ENCODE measurements around the gene RREB1.

RREB1 gene

DNA sequence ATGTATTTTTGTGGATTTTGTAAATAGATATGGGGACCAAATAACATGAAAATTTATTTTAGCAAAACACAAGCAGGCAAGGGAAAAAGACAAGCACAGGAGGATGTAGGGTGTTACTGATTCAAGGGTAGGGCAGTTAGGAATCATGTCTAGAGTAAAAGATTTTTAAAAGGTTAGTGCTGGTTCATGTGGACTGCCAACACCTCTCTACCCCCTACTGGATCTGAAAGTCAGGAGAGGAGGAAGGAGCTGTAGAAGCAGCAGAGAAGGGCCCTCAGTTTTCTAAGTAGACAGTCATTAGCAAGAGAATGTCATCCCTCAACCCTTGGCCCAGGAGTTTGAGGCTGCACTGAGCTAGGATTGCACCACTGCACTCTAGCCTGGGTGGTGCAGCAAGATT, 95.2 kb downstream of the RREB1 start:
- no peak for TF ChIP-seq Cebpa-rat (IDR thresholded peaks at IDR 0.05)

DNA sequence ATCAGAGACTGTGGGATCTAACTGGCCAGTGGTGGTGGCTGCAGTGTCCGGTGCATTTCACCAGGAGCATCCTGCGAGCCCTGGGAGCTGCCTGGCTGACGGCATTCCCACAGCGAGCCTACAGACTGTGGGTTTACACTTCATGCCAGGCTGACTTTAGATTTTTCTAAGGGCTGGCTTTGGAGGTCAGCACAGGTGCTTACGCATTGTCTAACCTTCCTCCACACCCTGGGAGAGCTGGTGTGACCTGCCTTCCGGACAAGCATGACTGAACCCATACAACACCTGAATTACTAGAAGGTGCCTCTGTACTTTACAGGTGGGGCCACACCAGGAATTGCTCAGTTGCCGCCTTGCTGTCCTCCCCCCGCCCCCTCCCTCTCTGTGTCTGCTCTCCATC, 96.2 kb downstream of the RREB1 start:
- Histone ChIP-seq H3K4me2 (peak overlapping the region in 4 of 11 experiments; percentile 87 to 92 (median 90); a peak in 6 of 22 replicates), H3K4me1 (peaks cover 20 to 96% (median 54%) of the 10 kb centered on the region in 10 experiments), H3K9ac (no peak overlapping the region), H3K9me3 (replicated peaks in 1 of 11) (no peaks in the 10 kb centered on the region), H4K20me1 (peaks cover 0 to 28% (median 16%) of the 10 kb centered on the region in 11 experiments; a peak in 13 of 22 replicates), H3K36me3 (peaks cover 51 to 78% (median 66%) of the 10 kb centered on the region in 11 experiments), H3K27ac (peak overlapping the region in 3 of 11 experiments; percentile 82 to 89 (median 88); a peak in 6 of 22 replicates), H3K4me3 (no peak overlapping the region), H3K27me3 (no peaks in the 10 kb centered on the region)
- no peak for TF ChIP-seq Cebpa-rat (IDR thresholded peaks at IDR 0.05)

More for the DNA sequence above, 95.2 kb downstream of the RREB1 start:
- Histone ChIP-seq H3K36me3 (peaks cover 47 to 78% (median 66%) of the 10 kb centered on the region in 11 experiments), H3K4me3 (peak overlapping the region in 1 of 10 experiments; percentile 5; a peak in 2 of 20 replicates), H3K4me2 (peak overlapping the region in 8 of 11 experiments; percentile 82 to 92 (median 88); a peak in 15 of 22 replicates), H3K9me3 (replicated peaks in 1 of 11) (no peaks in the 10 kb centered on the region), H4K20me1 (peaks cover 0 to 18% (median 10%) of the 10 kb centered on the region in 11 experiments; a peak in 10 of 22 replicates), H3K4me1 (peaks cover 20 to 96% (median 46%) of the 10 kb centered on the region in 10 experiments), H3K27ac (peak overlapping the region; percentile 61 to 89 (median 81); a peak in 18 of 22 replicates), H3K27me3 (no peaks in the 10 kb centered on the region), H3K9ac (peak overlapping the region in 4 of 11 experiments; percentile 60 to 72 (median 70); a peak in 4 of 22 replicates)

DNA sequence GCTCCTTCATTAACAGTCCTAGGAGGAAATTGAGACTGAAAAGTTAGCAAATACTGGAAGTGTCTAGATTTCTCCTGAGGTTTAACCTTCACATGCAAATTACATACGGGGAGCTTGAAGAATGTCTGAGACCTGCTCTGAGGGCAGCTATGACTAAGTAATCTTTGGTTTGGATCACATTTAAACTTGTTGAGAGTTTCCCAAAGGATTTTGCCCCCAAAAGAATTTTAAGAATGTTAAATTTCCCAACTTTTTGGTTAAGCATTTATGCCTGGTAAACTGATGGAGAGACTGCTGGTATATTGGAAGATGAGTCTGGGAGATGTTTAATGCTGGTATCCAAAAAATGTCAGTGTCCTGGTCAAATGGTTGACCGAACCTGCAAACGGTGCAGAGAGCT, 97.0 kb downstream of the RREB1 start:
- no peaks in the 10 kb centered on the region for H3K27me3 ChIP-seq
- H4K20me1 ChIP-seq: peaks cover 0 to 34% (median 16%) of the 10 kb centered on the region in 11 experiments; a peak in 13 of 22 replicates
- peaks cover 20 to 89% (median 54%) of the 10 kb centered on the region in 10 experiments for H3K4me1 ChIP-seq
- peak overlapping the region in 1 of 11 experiments; percentile 18; a peak in 2 of 22 replicates for H3K27ac ChIP-seq
- TF ChIP-seq Cebpa-rat (IDR thresholded peaks at IDR 0.05): no peak
- H3K9ac ChIP-seq: no peak overlapping the region
- H3K4me2 ChIP-seq: peak overlapping the region in 3 of 11 experiments; percentile 0 to 92 (median 90); a peak in 4 of 22 replicates
- H3K4me3 ChIP-seq: no peak overlapping the region
- peaks cover 53 to 79% (median 67%) of the 10 kb centered on the region in 11 experiments for H3K36me3 ChIP-seq
- no peaks in the 10 kb centered on the region for H3K9me3 ChIP-seq (replicated peaks in 1 of 11)

DNA sequence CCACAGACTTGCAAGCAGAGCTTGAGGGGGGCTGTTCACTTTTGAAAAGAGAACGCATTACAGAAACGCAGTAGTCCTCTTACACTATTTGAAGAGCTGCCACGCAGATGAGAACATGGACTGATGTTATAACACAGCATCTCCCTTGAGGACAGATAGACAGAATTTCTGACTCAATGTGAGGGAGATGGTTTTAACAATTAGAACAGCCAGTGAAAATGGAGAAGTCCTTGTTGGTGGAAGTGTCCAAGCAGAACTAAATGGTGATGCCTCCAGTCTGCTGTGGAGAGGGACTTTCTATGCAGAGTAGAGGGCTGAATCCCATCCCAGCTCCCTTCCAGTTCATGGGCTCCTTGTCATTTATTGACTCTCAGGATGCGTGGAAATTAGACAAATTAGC, 100.0 kb downstream of the RREB1 start:
- Histone ChIP-seq H3K4me3 (no peak overlapping the region), H4K20me1 (peaks cover 0 to 44% (median 11%) of the 10 kb centered on the region in 11 experiments; a peak in 13 of 22 replicates), H3K4me2 (peak overlapping the region in 9 of 11 experiments; percentile 1 to 74 (median 36); a peak in 15 of 22 replicates), H3K27ac (no peak overlapping the region), H3K36me3 (peaks cover 77 to 99% (median 93%) of the 10 kb centered on the region in 11 experiments), H3K9ac (no peak overlapping the region), H3K27me3 (no peaks in the 10 kb centered on the region), H3K4me1 (peaks cover 0 to 62% (median 28%) of the 10 kb centered on the region in 10 experiments; a peak in 19 of 20 replicates), H3K9me3 (replicated peaks in 1 of 11) (no peaks in the 10 kb centered on the region)
- no peak for TF ChIP-seq Cebpa-rat (IDR thresholded peaks at IDR 0.05)

DNA sequence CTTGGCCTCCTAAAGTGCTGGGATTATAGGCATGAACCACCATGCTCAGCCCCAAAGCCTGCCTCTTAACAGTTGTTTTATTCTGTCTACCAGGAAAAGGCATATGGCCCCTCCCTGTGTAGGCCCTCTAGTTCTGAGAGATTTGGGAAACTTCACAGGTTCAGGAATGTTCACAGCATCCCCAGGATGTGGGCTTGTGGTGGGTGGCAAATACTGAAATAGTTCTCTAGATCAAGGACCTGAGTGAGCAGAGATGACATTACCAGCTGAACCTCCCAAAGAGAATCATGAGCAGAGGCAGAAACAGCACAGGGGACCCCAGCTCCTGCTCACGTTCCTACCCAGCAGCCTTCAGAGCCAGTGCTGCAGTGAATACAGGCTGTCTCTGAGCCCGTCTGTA, 105.7 kb downstream of the RREB1 start:
- Histone ChIP-seq H3K4me2 (no peak overlapping the region), H4K20me1 (peaks cover 0 to 74% (median 18%) of the 10 kb centered on the region in 11 experiments; a peak in 13 of 22 replicates), H3K4me1 (peaks cover 0 to 39% (median 18%) of the 10 kb centered on the region in 10 experiments; a peak in 15 of 20 replicates), H3K27ac (no peak overlapping the region), H3K27me3 (no peaks in the 10 kb centered on the region), H3K9me3 (replicated peaks in 1 of 11) (no peaks in the 10 kb centered on the region), H3K9ac (no peak overlapping the region), H3K4me3 (no peak overlapping the region), H3K36me3 (peaks cover 88 to 99% (median 94%) of the 10 kb centered on the region in 11 experiments)
- TF ChIP-seq Cebpa-rat (IDR thresholded peaks at IDR 0.05): no peak

DNA sequence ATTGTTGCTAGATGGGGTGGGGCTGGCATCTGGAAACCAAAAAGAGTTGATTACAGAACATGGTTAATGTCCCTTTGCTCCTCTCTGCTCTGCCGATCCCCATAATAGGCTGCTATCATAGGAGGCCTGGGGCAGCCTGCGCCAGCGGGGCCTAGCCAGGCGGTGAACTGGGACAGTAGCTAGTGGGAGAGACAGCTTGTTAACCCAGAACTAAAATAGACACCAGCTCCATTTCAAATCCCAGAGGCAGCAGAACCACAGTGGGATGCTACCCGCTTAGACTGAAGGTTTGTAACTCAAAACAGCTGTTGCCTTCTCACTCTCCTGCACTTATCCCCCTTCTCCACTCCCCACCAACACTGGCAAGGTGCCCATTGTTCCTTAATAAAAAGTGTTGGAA, 106.7 kb downstream of the RREB1 start:
- Histone ChIP-seq H3K4me1 (peaks cover 0 to 44% (median 24%) of the 10 kb centered on the region in 10 experiments; a peak in 14 of 20 replicates), H3K4me3 (no peak overlapping the region), H3K27me3 (no peaks in the 10 kb centered on the region), H4K20me1 (peaks cover 0 to 77% (median 15%) of the 10 kb centered on the region in 11 experiments; a peak in 11 of 22 replicates), H3K27ac (no peak overlapping the region), H3K9ac (no peak overlapping the region), H3K4me2 (no peak overlapping the region), H3K9me3 (replicated peaks in 1 of 11) (no peaks in the 10 kb centered on the region), H3K36me3 (peaks cover 90 to 99% (median 97%) of the 10 kb centered on the region in 11 experiments)
- TF ChIP-seq Cebpa-rat (IDR thresholded peaks at IDR 0.05): no peak

DNA sequence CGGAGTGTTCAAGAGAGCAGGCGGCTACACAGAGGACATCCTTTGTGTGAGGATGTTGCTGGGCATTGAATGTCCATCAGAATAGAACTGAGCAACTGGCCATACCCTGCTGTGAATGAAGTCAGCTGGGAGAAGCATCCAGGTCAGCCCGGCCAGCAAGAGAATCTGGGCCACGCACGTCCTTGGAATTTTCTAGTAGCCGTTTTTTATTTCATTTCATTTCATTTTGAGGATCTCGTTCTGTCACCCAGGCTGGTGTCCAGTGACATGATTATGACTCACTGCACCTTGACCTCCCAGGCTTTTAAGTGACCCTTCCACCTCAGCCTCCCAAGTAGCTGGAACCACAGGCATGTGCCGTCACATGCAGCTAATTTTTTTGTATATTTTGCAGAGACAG, 107.4 kb downstream of the RREB1 start:
- Histone ChIP-seq H3K27ac (no peak overlapping the region), H3K27me3 (no peaks in the 10 kb centered on the region), H3K36me3 (peaks cover 90 to 99% (median 98%) of the 10 kb centered on the region in 11 experiments), H3K4me1 (peaks cover 0 to 50% (median 29%) of the 10 kb centered on the region in 10 experiments; a peak in 14 of 20 replicates), H3K9ac (no peak overlapping the region), H3K9me3 (replicated peaks in 1 of 11) (no peaks in the 10 kb centered on the region), H4K20me1 (peaks cover 0 to 77% (median 21%) of the 10 kb centered on the region in 11 experiments; a peak in 11 of 22 replicates), H3K4me2 (no peak overlapping the region), H3K4me3 (no peak overlapping the region)
- TF ChIP-seq Cebpa-rat (IDR thresholded peaks at IDR 0.05): no peak

DNA sequence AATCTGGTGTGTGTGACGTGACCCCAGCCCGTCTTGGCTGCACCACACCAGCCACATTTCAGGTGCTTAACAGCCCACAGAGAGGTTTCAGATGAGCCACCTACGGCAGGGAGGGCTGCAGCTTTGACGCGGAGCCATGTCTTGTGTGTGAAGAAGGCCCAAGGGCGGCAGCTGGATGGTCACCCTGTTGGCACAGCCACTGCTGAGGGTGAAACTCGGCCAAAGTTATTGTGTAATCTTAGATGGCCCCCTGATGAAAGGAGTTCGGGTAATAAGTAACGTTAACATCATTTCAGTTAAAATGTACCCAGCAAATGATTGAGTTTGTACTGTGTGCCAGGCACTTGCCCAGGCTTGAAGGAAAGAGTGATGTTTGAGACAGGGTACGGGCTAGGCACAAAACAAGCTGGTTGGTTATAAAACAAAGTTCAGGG, 108.1 kb downstream of the RREB1 start:
- H3K9ac ChIP-seq: no peak overlapping the region
- H3K4me2 ChIP-seq: peak overlapping the region in 1 of 11 experiments; percentile 72; a peak in 1 of 22 replicates
- H3K36me3 ChIP-seq: peaks cover 90 to 99% (median 97%) of the 10 kb centered on the region in 11 experiments
- no peak overlapping the region for H3K4me3 ChIP-seq
- peak in 2 of 11 experiments; percentile 26 to 46; a peak in 2 of 22 replicates for TF ChIP-seq Cebpa-rat (IDR thresholded peaks at IDR 0.05)
- H3K4me1 ChIP-seq: peaks cover 0 to 51% (median 29%) of the 10 kb centered on the region in 10 experiments; a peak in 14 of 20 replicates
- H4K20me1 ChIP-seq: peaks cover 0 to 76% (median 21%) of the 10 kb centered on the region in 11 experiments; a peak in 12 of 22 replicates
- peak overlapping the region in 3 of 11 experiments; percentile 2 to 18 (median 4); a peak in 2 of 22 replicates for H3K27ac ChIP-seq
- H3K27me3 ChIP-seq: no peaks in the 10 kb centered on the region
- H3K9me3 ChIP-seq (replicated peaks in 1 of 11): no peaks in the 10 kb centered on the region

Measured in BLaER1 treated with 17β-estradiol and CSF1 and Interleukin-3, amounts not matched to agents 10 nM and 100 nM (cell line).